ENCODE measurements around the gene TMEM9. TPM values are rescaled to one million over a fixed set of nuclear protein-coding genes. Genes with fewer than 3 reads are reported as not detected.

TMEM9 gene
- total RNA-seq, 1 experiment from 2014 or later, result 101 TPM

Other genes with a start within 250 kb of the TMEM9 start
- gene KIF21B, start 130.8 kb downstream of the TMEM9 start, total RNA-seq (2014; rRNA removed; shearing (Covaris generic)), result 0.60 and 0.68 TPM in 2 replicates
- not detected in 2 replicates for gene CACNA1S, start 42.0 kb downstream of the TMEM9 start, total RNA-seq (2014; rRNA removed; shearing (Covaris generic))
- gene ASCL5, start 27.3 kb downstream of the TMEM9 start, total RNA-seq (2014; rRNA removed; shearing (Covaris generic)), result not detected in 2 replicates
- 1.1 and 3.9 TPM in 2 replicates for gene IGFN1, start 36.4 kb upstream of the TMEM9 start, total RNA-seq (2014; rRNA removed; shearing (Covaris generic))
- under 0.01 TPM in 1 of 2 replicates, not detected in the other for gene PKP1, start 129.0 kb upstream of the TMEM9 start, total RNA-seq (2014; rRNA removed; shearing (Covaris generic))
- not detected in 2 replicates for gene TNNT2, start 223.2 kb upstream of the TMEM9 start, total RNA-seq (2014; rRNA removed; shearing (Covaris generic))
- gene LAD1, start 244.8 kb upstream of the TMEM9 start, total RNA-seq (2014; rRNA removed; shearing (Covaris generic)), result not detected in 2 replicates

Measured in RPMI7951 (cell line).